ENCODE measurements around the gene PDE3A.

Gene PDE3A

GRCh38 chr12:20453756-20454310 is 85.5 kb downstream of the PDE3A start:
- DNase-seq = no peak
- intact Hi-C loops (cut with DNase I) = no loop called here

- intact Hi-C loops (cut with DNase I) = no loop called here
These were observed 86.8 kb downstream of the PDE3A start for GRCh38 chr12:20455001-20455706.

DNA sequence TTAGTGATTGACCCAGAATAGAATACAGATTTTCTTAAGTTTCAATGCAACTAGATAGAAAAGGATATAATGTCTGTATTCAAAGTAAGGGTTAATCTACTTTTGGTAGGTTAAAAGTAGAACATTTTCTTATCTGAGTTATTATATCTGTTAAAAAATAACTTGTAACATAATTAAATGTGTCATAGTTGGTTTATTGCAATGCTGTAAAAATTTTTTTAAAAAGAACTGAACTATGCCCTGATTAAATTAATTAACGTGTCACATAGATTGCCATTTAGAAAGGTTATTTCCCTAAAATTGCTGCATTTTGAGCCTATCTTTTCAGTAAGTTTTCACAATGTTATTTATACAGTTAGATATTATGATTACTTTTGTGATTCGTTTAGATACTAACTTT is 89.2 kb downstream of the PDE3A start:
- DNase-seq = no peak
- intact Hi-C loops (cut with DNase I) = no loop called here

More at GRCh38 chr12:20455001-20455706, 86.8 kb downstream of the PDE3A start:
- no peak for DNase-seq

DNA sequence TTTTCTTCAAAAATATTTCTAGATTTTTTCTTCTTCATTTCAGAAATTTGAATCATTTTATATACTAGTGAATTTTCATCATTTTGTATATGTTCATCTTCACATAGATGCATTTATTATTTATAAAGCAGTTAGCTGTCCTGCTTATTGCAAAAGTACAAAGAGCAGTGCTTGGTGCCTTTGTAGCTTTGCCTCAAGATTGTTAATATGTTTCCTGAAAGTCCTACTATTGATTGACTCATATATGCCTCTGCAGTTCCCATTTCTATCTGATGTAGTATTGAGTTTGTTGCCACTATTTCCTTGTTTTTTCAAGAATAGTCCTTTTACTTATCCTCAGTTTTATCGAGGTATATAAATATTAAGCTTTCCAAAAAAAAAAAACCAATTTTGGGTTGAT is 89.7 kb downstream of the PDE3A start:
- DNase-seq = no peak
- intact Hi-C loops (cut with DNase I) = no loop called here

DNA sequence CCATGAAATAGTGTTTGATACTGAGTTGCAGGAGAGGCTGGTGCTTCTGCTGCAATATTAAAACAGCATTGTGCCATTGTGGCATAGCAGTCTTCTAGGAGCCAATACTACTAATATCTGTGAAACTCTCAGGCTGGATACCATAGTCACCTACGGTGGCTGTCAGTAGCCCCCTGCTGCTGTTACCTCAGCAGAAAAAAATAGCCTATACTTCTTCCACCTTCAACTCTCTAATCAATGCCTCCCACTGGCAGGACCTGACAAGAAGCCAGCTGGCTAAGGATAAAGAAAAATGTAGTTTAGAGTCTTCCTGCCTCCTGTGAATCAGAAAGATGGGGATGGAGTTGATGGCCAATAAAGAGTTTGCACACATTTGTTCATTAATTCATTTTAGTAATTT is 91.6 kb downstream of the PDE3A start:
- intact Hi-C loops (cut with DNase I) = no loop called here

GRCh38 chr12:20460956-20461355 is 92.6 kb downstream of the PDE3A start:
- intact Hi-C loops (cut with DNase I) = no loop called here
- DNase-seq = no peak

More for the DNA sequence above, 91.6 kb downstream of the PDE3A start:
- DNase-seq = no peak

GRCh38 chr12:20463913-20464524 is 95.7 kb downstream of the PDE3A start:
- intact Hi-C loops (cut with DNase I) = no loop called here
- no peak for DNase-seq

DNA sequence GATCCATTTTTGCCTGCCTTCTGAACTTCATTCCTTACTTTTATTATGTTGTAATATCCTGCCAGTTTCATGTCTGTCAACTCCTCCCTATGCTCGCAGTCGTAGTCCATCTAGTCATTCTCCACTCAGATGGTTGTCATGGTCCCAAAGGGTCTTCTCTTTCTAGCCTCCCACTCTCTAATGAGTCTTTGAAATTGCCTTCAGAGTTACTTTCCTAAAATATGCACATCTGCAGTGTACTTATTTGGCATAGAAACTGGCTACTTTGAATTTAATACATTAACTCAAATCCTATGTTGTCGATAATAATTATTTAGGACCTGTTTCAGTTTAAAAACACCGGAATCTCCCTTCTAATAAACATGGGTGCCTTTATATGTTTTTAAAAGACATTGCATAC is 101.0 kb downstream of the PDE3A start:
- intact Hi-C loops (cut with DNase I) = loop anchor here (5.0 kb wide), 1 partner anchor 133 kb away; no protein-coding TSS in a partner anchor
- DNase-seq = no peak

GRCh38 chr12:20469756-20470155 is 101.4 kb downstream of the PDE3A start:
- no peak for DNase-seq
- intact Hi-C loops (cut with DNase I) = loop anchor here (5.0 kb wide), 1 partner anchor 133 kb away; no protein-coding TSS in a partner anchor

DNA sequence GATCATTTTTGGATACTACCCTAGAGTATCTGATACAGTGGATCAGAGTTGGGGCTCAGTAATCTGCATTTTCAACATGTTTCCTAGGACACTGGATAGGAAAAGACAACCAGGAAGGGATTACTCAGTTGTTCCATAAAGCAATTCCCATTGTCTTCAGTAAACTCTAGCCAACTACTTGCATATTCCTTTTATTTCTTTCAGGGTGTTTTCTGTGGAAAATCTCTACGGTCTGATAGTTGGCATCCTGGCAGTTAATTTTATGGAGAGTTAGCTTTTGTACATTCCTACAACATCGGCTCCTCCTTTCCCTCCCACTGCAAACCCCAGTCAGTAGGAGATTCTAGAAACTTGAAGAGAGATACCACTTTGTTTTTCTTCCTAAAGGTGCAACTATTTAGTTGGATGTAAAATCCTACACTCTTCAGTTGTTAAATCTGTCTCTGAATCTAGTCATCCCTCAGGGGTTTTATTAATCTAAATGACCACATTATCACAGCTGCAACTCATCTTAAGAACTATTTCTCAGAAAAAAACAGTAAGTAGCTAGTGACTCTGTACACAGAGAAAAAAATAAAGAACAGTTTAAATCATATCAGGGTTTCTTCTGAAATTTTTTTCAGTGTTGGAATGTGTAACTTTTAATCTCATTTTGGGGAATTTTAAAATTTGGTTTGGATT is 103.9 kb downstream of the PDE3A start:
- intact Hi-C loops (cut with DNase I) = no loop called here
- no peak for DNase-seq

- DNase-seq = no peak
- intact Hi-C loops (cut with DNase I) = no loop called here
These were observed 104.8 kb downstream of the PDE3A start for GRCh38 chr12:20473133-20473532.

GRCh38 chr12:20474016-20474415 is 105.7 kb downstream of the PDE3A start:
- DNase-seq = no peak
- intact Hi-C loops (cut with DNase I) = no loop called here

DNA sequence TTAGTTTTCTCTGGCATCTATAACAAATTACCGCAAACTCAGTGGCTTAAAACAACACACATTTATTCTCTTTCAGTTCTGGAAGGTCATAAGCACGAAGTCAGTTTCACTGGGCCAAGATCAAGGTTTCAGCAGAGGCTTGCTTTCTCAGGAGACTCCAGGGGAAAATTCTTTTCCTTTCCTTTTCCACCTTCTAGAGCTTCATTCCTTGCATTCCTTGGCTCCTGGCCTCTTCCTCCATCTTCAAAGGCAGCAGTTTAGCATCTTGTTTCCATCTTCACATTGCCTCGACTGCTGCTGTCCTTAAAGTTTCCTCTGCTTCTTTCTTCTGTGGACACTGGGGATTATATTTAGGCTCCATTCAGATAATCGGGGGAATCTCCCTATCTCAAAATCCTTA is 106.1 kb downstream of the PDE3A start:
- DNase-seq = no peak
- intact Hi-C loops (cut with DNase I) = no loop called here

GRCh38 chr12:20475542-20475941 is 107.2 kb downstream of the PDE3A start:
- DNase-seq = no peak
- intact Hi-C loops (cut with DNase I) = no loop called here

DNA sequence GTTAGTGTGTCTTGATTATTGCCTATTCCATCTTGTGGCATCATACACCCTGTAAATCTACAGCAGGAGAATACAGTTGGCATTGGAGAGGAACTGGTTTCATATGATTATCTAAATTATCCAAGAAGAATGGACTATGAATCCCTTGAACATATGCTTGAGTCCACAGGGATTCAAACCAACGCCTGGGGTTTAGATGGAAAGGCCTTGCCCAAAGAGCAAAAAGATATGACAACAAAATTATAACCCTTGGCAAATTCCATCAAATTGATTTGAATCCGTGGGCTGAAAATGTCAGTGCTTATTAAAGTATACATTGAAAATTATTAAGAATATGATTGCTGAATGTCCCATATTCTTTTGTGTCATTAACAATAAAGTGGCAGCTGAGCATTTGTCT is 108.2 kb downstream of the PDE3A start:
- DNase-seq = no peak
- intact Hi-C loops (cut with DNase I) = no loop called here

- no peak for DNase-seq
- intact Hi-C loops (cut with DNase I) = no loop called here
These were observed 108.9 kb downstream of the PDE3A start for GRCh38 chr12:20477255-20477654.

GRCh38 chr12:20477672-20478071 is 109.3 kb downstream of the PDE3A start:
- no peak for DNase-seq

DNA sequence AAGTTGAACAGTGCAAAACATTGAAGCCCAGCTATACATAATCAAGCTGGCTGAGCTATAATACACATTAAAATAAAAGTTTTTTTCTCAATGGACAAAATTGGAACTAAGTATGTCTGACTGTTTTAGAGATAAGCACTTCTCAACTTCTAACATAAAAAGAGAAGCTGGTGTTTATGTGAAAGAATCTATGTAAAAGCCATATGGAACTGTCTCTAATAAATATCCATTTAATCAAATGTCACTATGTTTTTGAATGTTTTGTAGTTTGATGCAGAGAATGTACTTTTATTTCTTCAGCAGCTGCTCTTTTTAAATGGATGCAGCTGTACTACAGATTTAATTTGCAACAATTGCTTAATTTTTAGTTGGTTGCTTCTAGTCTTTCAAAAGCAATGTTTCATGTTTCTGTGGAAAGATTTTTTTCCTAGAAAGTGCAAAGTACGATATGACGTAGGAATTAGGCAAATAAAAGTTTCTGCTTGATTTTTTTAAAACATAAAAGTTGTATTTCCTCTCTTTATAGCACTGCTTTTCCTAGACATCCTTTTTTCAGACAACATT is 114.2 kb downstream of the PDE3A start:
- no peak for DNase-seq
- intact Hi-C loops (cut with DNase I) = no loop called here

More at GRCh38 chr12:20477672-20478071, 109.3 kb downstream of the PDE3A start:
- intact Hi-C loops (cut with DNase I) = no loop called here

- DNase-seq = no peak
- intact Hi-C loops (cut with DNase I) = no loop called here
These were observed 115.4 kb downstream of the PDE3A start for GRCh38 chr12:20483776-20484175.

DNA sequence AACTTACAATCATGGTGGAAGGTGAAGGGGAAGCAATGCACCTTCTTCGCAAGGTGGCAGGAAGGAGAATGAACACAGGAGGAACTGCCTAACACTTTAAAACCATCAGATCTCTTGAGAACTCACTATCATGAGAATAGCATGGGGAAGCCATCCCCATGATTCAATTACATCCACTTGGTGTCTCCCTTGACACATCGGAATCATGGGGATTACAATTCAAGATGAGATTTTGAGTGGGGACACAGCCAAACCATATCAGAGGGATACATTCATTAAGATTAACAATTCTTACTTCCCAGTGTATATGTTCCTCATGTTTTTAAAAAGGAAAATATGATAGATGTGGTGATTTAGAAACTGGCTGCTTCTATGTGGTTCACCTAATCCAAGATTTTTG is 117.9 kb downstream of the PDE3A start:
- no peak for DNase-seq
- intact Hi-C loops (cut with DNase I) = loop anchor here (1.0 kb wide), 1 partner anchor 115 kb away; no protein-coding TSS in a partner anchor

- DNase-seq = no peak
- intact Hi-C loops (cut with DNase I) = no loop called here
These were observed 119.2 kb downstream of the PDE3A start for GRCh38 chr12:20487519-20487918.
